ENCODE measurements around the gene MED15. TPM values are rescaled to one million over a fixed set of nuclear protein-coding genes. Genes with fewer than 3 reads are reported as not detected.

Gene MED15
- total and polyA plus RNA-seq, 4 donors: 57.8 to 123 (median 69.1) TPM

DNA sequence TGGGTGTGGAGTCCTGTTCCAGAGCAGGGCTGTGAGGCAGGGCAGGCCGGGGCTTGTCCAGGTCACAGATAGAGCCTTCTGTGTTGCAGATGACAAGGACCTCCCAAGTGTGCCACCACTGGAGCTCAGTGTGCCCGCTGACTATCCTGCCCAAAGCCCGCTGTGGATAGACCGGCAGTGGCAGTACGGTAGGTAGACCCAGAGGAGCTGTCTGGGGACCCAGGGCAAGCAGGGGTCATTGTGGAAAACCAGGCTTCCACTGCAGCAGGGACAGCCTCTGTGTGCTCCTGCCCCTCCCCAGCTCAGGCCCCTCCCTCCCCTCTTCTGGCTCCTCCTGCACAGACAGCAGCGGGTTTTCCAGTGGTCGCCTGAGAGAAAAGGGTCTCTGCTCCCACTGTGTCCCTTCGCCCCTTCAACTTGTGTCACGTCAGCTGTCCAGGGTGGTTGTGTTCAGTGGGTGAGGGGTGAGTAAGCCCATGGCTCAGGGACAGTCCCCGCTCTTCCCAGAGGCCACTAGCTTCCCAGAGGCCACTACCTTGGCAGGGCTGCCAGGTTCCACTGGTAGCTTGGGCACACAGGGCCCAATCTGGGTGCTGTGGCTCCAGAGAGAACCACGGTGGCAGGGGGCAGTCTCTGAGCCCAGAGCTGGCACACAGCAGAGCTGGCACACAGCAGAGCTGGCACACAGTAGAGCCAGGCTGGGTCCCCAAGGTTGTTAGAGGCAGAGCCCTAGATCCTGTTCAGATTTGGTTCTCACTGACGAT is 78.4 kb downstream of the MED15 start:
- no peaks in the 10 kb centered on the region for H3K27me3 ChIP-seq (ENCODE audit: control insufficient read depth in 3 of 3, insufficient read depth in 3 of 3, low read length in 2 of 3)
- H3K4me3 ChIP-seq: no peak overlapping the region
- H3K27ac ChIP-seq (ENCODE audit: low read depth in 1 of 2, low read length in 1 of 2): no peak overlapping the region
- ATAC-seq (ENCODE audit: insufficient read depth, low FRiP score) (no peak), DNase-seq (no peak)
- no peaks in the 10 kb centered on the region for H3K9me3 ChIP-seq (ENCODE audit: control insufficient read depth in 4 of 4, insufficient read depth in 3 of 4, low read length in 3 of 4)
- TF ChIP-seq, protein P1, sequence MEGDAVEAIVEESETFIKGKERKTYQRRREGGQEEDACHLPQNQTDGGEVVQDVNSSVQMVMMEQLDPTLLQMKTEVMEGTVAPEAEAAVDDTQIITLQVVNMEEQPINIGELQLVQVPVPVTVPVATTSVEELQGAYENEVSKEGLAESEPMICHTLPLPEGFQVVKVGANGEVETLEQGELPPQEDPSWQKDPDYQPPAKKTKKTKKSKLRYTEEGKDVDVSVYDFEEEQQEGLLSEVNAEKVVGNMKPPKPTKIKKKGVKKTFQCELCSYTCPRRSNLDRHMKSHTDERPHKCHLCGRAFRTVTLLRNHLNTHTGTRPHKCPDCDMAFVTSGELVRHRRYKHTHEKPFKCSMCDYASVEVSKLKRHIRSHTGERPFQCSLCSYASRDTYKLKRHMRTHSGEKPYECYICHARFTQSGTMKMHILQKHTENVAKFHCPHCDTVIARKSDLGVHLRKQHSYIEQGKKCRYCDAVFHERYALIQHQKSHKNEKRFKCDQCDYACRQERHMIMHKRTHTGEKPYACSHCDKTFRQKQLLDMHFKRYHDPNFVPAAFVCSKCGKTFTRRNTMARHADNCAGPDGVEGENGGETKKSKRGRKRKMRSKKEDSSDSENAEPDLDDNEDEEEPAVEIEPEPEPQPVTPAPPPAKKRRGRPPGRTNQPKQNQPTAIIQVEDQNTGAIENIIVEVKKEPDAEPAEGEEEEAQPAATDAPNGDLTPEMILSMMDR (IDR thresholded peaks at IDR 0.05; ENCODE audit: control extremely low read depth, extremely low read depth): no peak
- no peaks in the 10 kb centered on the region for H3K4me1 ChIP-seq (ENCODE audit: control insufficient read depth in 5 of 5, insufficient read depth in 5 of 5, low read length in 5 of 5)
- peaks cover 4 to 69% (median 14%) of the 10 kb centered on the region in 4 donors for H3K36me3 ChIP-seq (ENCODE audit: control insufficient read depth in 4 of 4, insufficient read depth in 4 of 4, low read length in 4 of 4)
- no peak overlapping the region for H3K9ac ChIP-seq (ENCODE audit: insufficient read depth in 1 of 2, low read length in 2 of 2)
- WGBS, 2 donors: 95 to 96% methylated on average over 12 of the region's 12 CpGs

DNA sequence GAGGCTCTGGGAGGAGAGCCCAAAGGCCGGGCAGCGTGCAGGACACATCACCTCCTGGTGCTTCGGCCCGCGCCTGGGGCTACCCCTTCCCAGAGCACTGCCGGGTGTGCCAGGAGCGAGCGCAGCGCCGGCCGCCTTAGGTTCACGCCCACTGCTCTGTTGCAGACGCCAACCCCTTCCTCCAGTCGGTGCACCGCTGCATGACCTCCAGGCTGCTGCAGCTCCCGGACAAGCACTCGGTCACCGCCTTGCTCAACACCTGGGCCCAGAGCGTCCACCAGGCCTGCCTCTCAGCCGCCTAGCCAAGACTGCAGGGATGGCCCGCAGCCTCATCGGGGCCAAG is 79.0 kb downstream of the MED15 start:
- WGBS, 2 donors: 96% methylated on average over 22 of the region's 22 CpGs
- ATAC-seq (ENCODE audit: insufficient read depth, low FRiP score) (no peak), DNase-seq (no peak)
- Histone ChIP-seq H3K27me3 (ENCODE audit: control insufficient read depth in 3 of 3, insufficient read depth in 3 of 3, low read length in 2 of 3) (no peaks in the 10 kb centered on the region), H3K36me3 (ENCODE audit: control insufficient read depth in 4 of 4, insufficient read depth in 4 of 4, low read length in 4 of 4) (peaks cover 4 to 66% (median 14%) of the 10 kb centered on the region in 4 donors), H3K27ac (ENCODE audit: low read depth in 1 of 2, low read length in 1 of 2) (no peak overlapping the region), H3K9ac (ENCODE audit: insufficient read depth in 1 of 2, low read length in 2 of 2) (no peak overlapping the region), H3K4me1 (ENCODE audit: control insufficient read depth in 5 of 5, insufficient read depth in 5 of 5, low read length in 5 of 5) (no peaks in the 10 kb centered on the region), H3K4me3 (no peak overlapping the region), H3K9me3 (ENCODE audit: control insufficient read depth in 4 of 4, insufficient read depth in 3 of 4, low read length in 3 of 4) (no peaks in the 10 kb centered on the region)
- TF ChIP-seq, protein P1 (IDR thresholded peaks at IDR 0.05; ENCODE audit: control extremely low read depth, extremely low read depth): no peak

DNA sequence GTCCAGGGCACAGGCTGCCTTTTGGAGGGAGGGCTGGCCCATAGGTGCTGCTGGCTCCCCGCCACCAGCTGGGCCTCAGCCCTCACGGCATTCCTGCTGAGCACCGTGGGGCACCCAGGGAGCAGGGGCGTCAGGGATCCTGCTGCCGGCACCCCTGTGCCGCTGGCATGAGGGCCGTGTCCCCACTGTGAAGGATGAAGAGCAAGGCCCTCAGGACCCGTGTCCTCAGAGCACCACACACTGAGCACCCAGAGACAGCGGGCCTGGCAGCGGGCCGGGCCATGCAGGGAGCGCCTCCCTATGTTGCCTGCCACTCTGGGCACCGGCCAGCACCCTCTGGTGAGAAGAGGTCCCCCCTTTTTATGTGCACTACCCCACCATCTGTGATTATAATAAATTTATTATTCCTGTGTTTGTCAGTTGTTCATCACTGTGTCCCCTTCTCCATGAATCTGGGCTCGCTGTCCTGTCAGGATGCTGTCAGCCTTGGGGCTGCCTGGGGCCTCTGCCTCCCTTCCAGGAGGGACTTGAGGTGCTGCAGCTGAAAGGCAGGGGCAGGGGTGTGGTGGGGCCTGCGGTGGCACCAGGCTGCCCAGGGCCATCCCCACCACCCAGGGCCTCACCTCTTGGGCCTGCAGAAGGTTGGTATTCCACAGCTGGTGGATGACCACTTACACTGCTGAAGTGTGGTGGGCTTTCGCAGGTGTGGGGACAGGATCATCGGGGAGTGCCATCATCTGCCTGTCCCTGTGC is 80.0 kb downstream of the MED15 start:
- Histone ChIP-seq H3K27me3 (ENCODE audit: control insufficient read depth in 3 of 3, insufficient read depth in 3 of 3, low read length in 2 of 3) (no peaks in the 10 kb centered on the region), H3K4me3 (no peak overlapping the region), H3K9ac (ENCODE audit: insufficient read depth in 1 of 2, low read length in 2 of 2) (no peak overlapping the region), H3K4me1 (ENCODE audit: control insufficient read depth in 5 of 5, insufficient read depth in 5 of 5, low read length in 5 of 5) (peaks cover 0 to 2% (median 0%) of the 10 kb centered on the region in 5 donors), H3K27ac (ENCODE audit: low read depth in 1 of 2, low read length in 1 of 2) (no peak overlapping the region), H3K9me3 (ENCODE audit: control insufficient read depth in 4 of 4, insufficient read depth in 3 of 4, low read length in 3 of 4) (no peaks in the 10 kb centered on the region), H3K36me3 (ENCODE audit: control insufficient read depth in 4 of 4, insufficient read depth in 4 of 4, low read length in 4 of 4) (peaks cover 4 to 56% (median 13%) of the 10 kb centered on the region in 4 donors)
- ATAC-seq (ENCODE audit: insufficient read depth, low FRiP score): no peak
- TF ChIP-seq, protein P1 (IDR thresholded peaks at IDR 0.05; ENCODE audit: control extremely low read depth, extremely low read depth): no peak
- WGBS, 2 donors: 93 to 97% methylated on average over 17 of the region's 17 CpGs
- DNase-seq: no peak
